NCI-H1105 treated with DMSO at 0.1 percent for 48 hours (cell line): Measurements from ENCODE around the gene WFDC1.

Experiments used
- DNase-seq: peaks from one replicate; lab custom pipeline; 2025; lab: John Stamatoyannopoulos, UW

WFDC1 gene, protein sequence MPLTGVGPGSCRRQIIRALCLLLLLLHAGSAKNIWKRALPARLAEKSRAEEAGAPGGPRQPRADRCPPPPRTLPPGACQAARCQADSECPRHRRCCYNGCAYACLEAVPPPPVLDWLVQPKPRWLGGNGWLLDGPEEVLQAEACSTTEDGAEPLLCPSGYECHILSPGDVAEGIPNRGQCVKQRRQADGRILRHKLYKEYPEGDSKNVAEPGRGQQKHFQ

DNA sequence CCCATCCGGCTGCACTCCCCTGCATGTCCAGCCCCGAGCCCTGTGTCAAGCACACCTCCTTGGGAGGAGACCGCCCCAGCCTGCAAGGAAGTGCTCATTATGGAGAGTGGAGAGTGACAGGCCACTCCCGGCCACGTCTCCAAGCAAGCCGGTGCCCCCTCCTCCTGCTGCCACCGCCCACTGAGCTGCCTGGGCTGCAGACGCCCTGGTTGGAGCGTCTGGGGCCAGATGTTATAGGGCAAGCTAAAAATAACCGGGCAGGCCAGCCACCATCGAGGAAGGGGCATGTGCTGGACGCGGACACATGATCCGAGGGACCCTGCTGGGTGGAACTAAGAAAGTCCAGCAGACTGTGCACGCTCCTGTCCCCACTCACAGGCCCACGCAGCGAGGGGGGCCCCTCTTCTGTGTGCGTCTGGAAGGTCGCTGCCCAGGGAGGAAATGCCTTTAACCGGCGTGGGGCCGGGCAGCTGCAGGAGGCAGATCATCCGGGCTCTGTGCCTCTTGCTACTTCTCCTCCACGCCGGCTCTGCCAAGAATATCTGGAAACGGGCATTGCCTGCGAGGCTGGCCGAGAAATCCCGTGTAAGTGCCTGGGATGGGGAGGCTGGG lies at the start of gene WFDC1:
Gene WFDC1 (plus strand): TSS at position 348 of the 612 bp plus-strand sequence. CDS start 94 bp downstream, at position 442.
- DNase-seq, result no peak

DNA sequence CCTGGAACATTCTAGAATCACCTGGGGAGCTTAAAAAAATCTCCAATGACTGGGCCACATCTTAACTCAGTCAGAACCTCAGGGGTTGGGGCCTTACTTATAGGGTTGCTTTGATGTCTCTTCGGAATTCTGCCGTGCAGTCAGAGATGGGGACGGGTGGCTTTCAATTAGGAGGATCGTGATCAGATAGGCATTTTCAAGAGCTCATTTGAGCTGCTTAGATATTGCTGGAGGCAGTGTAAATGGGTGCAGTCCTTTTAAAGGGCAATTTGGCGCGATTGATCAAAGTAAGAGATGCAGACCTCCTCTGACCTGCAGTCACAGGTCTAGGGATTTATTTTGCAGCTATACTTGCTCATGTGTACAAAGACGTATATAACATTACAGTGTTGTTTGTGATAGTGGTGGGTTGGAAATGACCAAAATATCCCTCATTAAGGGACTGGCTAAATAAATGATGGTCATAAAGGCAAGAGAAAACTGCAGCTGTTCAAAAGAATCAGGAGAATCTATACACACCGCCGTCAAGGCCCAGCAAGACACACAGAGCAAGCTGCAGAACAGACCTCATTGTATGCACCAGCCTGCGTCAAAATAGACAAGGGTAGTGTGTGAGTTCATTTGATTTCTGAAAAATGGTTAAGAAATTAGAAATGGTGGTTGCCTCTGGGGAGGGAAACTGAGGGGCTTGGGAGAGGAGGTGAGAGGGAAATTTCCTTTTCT lies 48.6 kb upstream of the WFDC1 start:
- no peak for DNase-seq

DNA sequence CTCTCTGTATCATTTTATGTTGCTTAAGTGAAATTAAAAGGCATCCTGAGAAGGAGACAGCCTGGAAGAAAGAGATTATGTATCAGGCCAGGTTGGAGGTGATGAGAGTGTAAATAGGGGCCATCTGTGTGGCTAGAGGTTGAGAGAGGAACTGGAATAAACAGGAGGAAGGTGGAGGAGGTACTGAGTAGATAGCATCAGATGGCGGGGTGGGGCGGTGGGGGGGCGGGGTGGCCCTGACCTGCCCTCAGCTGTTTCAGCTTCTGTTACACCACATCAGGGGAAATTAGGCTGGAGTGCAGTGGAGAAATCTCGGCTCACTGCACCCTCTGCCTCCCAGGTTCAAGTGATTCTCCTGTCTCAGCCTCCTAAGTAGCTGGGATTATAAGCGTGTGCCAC lies 48.0 kb upstream of the WFDC1 start:
- no peak for DNase-seq

DNA sequence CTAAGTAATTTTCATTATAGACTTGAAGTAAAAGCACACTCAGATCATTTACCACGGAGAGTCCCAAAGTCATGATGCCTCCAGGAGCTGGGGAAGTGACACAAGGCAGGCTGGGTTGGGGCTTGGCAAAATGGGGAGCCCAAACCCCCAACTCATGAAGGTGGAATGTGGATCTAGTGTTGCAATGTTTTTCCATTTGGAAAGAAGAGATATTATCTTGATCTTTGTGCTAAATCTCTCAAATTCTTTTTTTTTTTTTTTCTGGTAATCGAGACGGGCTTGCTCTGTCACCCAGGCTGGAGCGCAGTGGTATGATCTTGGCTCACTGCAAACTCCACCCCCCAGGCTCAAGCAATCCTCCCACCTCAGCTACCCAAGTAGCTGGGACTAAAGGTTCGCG lies 47.3 kb upstream of the WFDC1 start:
- no peak for DNase-seq

DNA sequence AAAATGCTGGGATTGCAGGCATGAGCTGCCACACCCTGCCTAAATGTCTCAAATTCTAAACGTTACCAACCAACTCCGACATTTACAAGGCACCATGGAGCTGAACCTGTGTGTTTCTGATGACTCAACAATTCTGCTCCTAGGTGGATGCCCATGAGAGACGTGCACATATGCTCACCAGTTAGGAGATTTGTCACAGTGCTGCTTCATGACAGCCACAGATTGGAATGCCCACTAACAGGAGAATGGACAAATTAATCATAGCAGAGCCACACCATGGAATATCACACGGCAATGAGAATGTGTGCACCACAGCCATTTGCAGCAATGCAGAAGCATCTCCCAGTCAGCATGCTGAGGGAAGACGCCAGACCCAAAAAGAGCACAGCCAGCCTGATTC lies 46.8 kb upstream of the WFDC1 start:
- no peak for DNase-seq

DNA sequence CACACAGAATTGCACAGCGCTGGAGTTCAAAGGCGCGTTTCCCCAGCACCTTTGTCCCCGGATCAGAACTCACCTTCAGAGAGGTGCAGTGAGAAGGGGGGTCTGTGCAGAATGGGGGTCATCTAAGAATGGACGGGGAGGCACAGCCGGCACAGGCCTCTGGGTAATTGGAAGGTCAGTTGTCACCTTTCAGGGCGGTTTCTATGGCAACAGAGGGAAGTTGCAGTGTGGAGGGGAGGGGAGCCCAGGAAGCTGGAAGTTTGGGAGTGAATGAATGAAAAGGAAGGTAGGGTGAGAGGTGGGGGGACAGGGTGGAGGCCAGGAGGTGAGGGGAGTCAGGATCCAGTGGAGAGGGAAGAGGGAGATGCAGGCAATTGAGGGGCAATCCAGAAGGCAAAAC lies 42.5 kb upstream of the WFDC1 start:
- no peak for DNase-seq

DNA sequence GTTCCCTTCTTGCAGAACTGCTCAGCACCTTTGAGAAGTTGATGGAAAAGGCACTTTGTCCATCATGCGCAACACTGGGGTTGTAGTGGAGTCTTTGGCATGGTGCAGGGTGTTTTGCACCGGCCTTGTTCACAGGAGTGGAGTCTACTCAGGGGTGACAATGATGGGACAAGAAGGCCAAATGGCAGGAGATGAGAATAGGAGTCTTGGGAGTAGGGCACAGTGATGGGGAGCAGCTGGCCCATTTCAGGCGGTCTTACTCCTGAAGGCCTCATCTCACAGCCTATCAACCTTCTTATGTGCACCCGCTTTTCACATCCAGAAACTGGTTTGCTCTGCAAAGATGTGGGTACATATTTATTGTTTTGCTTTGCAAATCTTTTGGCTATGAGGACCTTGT lies 41.5 kb upstream of the WFDC1 start:
- DNase-seq, result no peak

DNA sequence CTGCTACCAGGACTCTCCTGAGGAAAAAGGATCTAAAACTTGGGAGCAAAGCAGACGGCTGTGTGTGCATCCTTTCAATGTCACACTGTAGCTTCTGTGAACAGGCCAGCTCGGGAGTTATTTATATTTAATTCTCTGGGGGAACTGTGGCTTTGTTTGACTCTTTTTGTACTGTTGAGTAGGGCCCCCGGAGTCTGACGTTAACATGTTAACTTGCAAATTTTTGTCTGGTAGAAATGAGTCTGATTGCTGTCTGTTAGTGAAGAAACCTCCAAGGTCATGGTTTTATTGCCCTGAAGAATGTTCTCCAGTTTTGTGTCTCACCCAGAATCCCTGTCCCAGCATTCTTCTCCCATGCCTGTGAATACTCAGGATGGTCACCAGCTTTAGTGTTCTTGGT lies 40.6 kb upstream of the WFDC1 start:
- no peak for DNase-seq

DNA sequence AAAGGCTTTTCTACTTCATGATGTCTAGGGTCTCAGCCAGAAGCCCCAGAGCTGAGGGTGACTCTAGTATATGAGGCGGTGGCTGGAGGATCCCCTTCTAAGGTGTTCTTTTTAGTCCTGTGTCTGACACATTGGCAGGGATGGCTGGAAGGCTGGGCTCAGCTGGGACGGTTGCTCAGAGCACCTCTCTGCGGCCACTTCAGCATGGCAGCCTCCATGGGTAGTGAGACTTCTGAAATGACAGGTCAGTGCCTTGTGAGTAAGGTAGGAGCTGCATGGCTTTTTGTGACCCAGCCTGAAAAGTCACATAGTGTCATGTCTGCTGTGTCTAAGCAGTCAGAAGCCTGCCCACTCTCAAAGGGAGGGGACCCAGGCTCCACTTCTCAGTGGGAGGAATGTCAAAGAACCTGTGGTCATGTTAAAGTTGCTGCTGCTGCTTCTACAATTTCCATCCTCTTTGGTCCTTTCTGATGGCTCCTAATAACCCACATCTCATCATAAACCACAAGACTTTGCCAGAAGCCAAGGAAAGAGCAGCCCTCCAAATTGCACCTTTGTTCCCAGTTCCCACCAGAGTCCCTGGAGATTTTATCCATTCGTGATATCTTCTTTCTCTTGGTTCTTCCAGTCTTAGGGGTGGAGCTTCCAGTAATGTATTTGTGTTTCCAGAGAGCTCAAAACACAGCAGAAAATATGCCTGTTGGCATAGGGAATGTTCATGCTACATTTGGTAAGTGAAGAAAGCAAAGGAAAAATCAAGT lies 39.4 kb upstream of the WFDC1 start:
- no peak for DNase-seq

DNA sequence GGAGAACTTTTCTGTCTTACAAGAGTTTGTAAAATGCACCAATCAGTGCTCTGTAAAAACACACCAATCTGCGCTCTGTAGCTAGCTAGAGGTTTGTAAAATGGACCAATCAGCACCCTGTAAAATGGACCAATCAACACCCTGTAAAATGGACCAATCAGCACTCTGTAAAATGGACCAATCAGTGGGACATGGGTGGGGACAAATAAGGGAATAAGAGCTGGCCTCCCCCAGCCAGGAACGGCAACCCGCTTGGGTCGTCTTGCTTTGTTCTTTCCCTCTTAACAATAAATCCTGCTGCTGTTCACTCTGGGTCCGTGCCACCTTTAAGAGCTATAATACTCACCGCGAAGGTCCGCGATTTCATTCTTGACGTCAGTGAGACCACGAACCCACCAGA lies 36.4 kb upstream of the WFDC1 start:
- DNase-seq, result no peak

DNA sequence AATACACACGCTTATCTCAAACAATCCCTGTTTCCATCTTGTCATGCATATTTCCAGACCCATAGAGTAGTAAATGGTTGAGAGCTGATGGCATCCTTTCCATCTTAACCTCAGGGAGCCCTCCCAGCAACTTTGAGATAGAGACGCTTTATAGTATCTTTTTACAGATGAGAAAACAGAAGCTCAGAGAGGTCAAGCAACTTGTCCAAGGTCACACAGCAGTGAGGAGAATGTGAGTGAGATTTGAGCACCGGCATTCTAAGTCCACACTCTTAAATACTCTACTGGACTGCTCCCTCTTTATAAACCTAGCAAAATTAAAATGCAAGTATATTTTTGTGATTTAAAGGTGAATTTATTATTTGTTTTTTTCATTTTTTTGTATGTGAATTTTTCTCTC lies 35.0 kb upstream of the WFDC1 start:
- DNase-seq, result no peak

DNA sequence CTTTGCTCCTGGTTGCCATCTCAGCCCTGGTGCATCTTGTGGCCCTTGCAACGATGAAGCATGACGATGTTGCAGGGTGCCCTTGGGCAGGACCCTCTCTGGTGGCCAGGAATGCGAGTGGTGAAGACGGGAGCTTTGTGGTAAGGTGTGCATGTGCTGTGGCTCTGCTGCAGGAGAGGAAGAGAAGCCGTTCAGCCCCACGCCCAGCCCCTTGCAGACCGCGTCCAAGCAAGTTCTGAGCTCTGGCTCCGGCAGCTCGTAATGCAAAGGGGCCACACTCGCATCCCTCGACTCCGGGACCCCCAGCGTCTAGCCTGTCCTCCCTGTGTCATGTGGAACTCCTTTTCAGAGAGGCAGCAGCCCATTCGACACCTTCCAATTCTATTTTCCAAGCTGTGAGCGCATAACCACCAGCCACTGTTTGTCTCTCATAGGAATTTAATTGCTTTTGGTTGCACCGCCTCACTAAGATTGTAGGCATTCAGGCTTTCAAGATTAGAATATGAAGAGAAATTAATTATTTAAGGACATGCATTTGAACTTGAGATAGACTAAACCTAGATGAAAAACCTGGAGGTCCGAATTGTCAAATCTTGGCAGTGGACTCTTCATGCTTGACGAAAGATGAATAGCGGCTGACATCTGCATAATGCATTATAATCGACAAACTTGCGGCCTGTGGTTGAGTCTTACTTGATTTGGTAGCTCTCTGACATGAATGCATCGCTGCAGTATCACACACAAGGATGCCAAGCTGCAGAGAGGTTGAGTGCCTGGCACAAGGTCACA lies 33.7 kb upstream of the WFDC1 start:
- no peak for DNase-seq

DNA sequence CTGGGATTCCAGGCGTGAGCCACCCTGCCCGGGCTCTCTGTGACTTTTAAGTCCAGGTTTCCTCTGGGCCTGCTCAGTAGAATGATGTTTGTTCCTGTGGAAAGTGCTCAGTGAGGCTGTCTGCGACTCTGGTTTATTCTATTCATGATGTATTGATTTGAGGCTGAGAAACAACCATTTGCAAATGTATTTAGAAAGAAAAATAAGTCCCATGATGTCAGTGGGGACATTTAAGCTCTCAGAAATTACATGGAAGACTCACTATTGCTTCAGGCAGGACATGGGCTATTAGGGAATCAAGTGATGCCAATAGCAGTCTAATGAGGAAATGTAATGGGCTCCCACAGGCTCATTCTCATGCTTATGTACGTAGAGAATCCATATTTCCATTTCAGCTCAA lies 32.6 kb upstream of the WFDC1 start:
- DNase-seq, result no peak

DNA sequence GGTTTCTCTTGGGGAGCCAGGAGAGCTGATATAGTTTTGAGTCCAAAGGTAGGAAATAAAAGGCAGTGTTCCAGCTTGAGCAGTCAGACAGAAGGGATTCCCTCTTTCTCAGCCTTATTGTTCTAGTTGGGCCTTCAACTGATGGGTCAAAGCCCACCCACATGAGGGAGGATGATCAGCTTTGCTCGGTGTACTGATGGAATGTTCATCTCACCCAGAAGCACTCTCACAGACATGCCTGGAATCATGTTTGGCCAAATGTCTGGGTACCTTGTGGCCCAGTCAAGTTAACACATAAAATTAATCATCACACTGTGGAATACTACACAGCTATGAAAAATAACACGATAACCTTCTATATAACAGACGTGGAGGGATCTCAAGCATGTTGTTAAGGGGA lies 31.7 kb upstream of the WFDC1 start:
- no peak for DNase-seq

DNA sequence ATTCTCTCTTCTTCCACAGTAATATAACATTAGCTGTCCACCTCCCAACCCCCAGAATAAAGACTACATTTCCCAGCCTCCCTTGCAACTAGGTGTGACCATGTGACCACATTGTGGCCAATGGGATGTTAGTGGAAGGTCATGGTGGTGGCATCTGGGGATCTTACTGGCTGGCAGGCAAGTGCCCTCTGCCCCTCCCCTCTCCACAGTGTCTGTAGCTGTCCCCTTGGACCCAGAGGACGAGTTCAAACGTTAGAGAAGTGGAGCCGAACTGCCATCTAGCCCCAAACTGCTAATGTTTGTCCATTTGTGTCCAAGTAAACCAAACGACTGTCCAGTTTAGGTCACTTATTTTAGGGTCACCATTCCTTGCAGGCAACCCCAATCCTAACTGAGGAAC lies 28.2 kb upstream of the WFDC1 start:
- DNase-seq, result peak; percentile 1

DNA sequence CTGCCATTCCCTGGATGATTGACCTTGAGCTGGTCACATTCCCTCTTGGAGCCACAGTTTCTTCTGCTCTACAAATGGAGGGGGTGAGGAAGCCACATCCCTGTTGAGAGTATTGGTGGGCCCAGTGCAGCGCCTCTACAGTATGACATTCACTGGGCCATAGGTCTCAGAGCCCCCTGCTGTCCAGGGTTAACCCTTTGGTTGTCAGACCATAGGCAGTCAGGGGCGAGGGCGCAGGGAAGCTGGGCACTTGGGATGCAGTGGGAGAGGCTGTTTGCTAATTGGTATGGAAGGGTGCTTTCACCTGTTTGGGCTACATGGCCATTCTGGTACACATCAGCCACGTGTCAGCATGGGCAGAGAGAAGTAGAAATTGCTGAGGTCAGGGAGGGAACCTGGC lies 27.3 kb upstream of the WFDC1 start:
- no peak for DNase-seq

DNA sequence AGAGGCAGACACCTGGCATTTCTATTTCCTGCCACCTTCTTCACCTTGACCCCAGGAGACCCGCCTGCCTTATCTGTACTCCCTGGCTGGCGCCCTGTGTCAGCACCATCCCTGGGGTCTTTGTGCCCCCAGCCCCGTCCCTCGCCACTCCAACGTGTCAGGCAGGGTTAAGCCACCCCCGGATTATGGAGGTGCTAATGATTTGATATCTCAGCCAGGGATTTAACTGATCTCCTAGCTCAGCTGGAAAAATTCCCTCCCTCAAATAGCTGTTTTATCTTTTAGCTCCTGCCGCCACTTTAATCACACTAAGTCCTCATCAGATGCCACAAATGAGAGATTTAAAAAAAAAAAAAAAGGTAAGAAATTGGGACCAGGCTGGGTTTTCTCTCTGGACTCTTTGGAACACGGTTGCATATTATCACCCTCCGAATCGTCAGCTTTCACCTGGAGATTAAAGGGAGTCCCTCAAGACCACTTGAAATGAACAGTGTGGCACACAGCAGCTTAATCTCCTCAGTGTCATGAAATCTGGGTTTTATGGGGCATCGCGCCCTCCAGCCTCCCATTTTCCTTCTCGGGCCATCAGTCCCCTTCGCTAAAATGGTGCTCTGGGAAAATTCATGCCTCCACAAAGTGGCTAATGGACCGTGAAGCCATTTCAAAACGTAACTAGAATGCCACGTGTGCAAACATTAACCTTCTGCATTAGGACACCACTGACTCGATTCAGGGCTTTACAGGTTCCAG lies 26.2 kb upstream of the WFDC1 start:
- DNase-seq, result no peak

DNA sequence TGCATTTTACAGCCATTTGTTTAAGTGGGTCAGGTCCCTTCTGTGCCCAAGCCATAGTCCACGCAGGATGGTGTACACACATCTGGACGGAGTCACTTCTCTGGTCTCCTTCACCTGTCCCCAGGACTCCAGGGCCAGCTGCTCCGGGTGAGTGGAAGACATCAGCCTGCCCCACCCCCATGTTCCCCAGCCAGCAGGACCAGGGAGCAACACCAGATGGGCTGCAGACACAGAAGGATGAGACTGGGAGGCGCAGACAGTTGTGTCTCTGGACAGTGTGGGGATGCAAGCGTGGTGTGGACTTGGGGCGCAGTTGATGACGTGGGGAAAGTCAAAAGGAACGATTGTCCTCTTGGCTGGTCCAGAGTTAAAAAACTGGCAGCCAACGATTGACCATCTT lies 24.6 kb upstream of the WFDC1 start:
- DNase-seq, result no peak

DNA sequence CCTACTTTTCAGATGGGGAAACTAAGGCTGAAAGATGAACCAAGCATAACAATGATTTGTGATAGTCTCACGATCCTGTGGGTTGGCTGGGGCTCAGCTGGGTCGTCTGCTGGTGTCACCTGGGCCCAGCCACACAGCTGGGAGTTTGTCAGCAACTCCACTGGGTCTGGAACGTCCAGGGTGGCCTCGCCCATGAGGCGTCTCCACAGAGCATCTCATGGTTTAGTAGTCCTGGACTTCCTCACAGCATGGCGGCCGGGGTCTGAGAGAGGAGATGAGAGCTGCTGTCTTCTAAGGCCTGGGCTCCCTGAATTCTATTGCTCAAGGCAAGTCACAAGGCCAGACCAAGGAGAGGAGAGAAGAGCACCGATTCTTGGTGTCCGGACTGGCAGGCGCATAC lies 24.1 kb upstream of the WFDC1 start:
- DNase-seq, result no peak

DNA sequence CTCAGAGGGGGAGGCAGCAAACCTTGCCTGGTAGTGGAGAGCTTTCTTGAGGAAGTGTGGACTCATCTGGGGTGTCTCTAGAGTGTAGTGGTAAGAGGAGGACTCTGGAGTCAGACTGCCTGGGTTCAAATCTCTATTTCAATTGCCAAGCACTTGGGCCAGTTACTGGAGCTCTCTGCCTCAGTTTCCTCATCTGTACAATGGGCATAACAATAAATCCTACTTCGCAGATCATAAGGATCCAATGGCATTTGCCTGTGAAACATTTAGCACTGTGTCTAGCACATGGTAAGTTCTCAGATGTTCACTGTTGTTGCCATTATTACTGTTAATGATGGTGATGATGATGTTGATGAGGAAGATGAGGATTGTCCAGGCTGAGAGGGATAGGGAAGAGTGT lies 23.6 kb upstream of the WFDC1 start:
- no peak for DNase-seq

DNA sequence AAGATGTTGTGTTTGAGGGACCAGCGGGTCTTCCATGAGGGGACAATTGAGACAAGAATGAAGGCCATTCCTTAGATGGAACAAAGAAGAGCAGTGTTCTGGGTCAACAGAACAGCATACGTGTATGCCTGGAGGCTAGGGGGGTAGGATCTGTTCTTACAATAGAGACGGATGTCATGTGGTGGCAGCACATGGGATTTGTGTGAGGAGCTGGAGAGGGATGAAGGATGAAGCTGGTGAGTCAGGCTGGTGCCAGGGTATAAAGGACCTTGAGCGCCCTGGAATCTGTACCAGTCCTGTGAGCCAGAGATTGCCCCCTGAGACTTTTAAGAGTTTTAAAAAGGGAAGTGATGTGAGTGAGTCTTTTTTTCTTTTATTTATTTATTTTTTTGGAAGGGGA lies 22.8 kb upstream of the WFDC1 start:
- no peak for DNase-seq
